Osteocyte (in vitro differentiated cells): ENCODE data around the gene IL1RAPL1. TPM values are rescaled to one million over a fixed set of nuclear protein-coding genes. Genes with fewer than 3 reads are reported as not detected.

Experiments used
- DNase-seq: peaks from one replicate; pipeline ENCODE4 v3.0.0; 2021; ENCODE audit warnings: mixed read lengths; ENCODE audit not compliant: unreplicated experiment; ENCODE audit errors: extremely low spot score
- H3K27ac Mint-ChIP-seq: one replicate; pipeline ENCODE4 v1.8.0; 2021; ENCODE audit warnings: mild to moderate bottlenecking, mixed read lengths; ENCODE audit not compliant: unreplicated experiment
- H3K27me3 Mint-ChIP-seq: one replicate; pipeline ENCODE4 v1.8.0; 2021; ENCODE audit warnings: mixed read lengths; ENCODE audit not compliant: unreplicated experiment
- H3K36me3 Mint-ChIP-seq: one replicate; pipeline ENCODE4 v1.8.0; 2021; ENCODE audit warnings: mixed read lengths; ENCODE audit not compliant: unreplicated experiment
- H3K4me1 Mint-ChIP-seq: one replicate; pipeline ENCODE4 v1.8.0; 2021; ENCODE audit warnings: mixed read lengths; ENCODE audit not compliant: unreplicated experiment
- H3K4me3 Mint-ChIP-seq: one replicate; pipeline ENCODE4 v1.8.0; 2021; ENCODE audit warnings: mild to moderate bottlenecking, moderate library complexity, mixed read lengths; ENCODE audit not compliant: unreplicated experiment
- H3K9me3 Mint-ChIP-seq: one replicate; pipeline ENCODE4 v1.8.0; 2021; ENCODE audit warnings: mixed read lengths; ENCODE audit not compliant: unreplicated experiment
- CTCF ChIP-seq: fragments of 200-600 bp; sonication (generic); IDR thresholded peaks from 2 replicates; pipeline ENCODE4 v1.5.0; 2021; ENCODE audit warnings: antibody characterized with exemption, mild to moderate bottlenecking, moderate library complexity
- total RNA-seq: library from RNA; stranded (reverse); gene quantifications from 2 replicates; pipeline ENCODE4 v1.2.1, GENCODE V29; 2021

The IL1RAPL1 gene
- total RNA-seq, 1 donor from 2014 or later = not detected

- peaks cover 17% of the 10 kb centered on the region for H3K9me3 Mint-ChIP-seq
- DNase-seq = no peak
- TF ChIP-seq CTCF = no peak
- no peak overlapping the region for H3K27ac Mint-ChIP-seq
- no peaks in the 10 kb centered on the region for H3K27me3 Mint-ChIP-seq
- H3K36me3 Mint-ChIP-seq = no peaks in the 10 kb centered on the region
- no peaks in the 10 kb centered on the region for H3K4me1 Mint-ChIP-seq
- H3K4me3 Mint-ChIP-seq = no peak overlapping the region
These were observed 561.3 kb downstream of the IL1RAPL1 start for GRCh38 chrX:29148511-29148910.

- no peak for DNase-seq
- Mint-ChIP-seq H3K9me3 (peaks cover 24% of the 10 kb centered on the region), H3K4me3 (no peak overlapping the region), H3K36me3 (no peaks in the 10 kb centered on the region), H3K27me3 (no peaks in the 10 kb centered on the region), H3K4me1 (no peaks in the 10 kb centered on the region), H3K27ac (no peak overlapping the region)
- TF ChIP-seq CTCF = no peak
These were observed 568.0 kb downstream of the IL1RAPL1 start for GRCh38 chrX:29155286-29155685.

GRCh38 chrX:29172880-29173279 lies 585.6 kb downstream of the IL1RAPL1 start:
- Mint-ChIP-seq H3K4me3 (no peak overlapping the region), H3K9me3 (peaks cover 15% of the 10 kb centered on the region), H3K4me1 (no peaks in the 10 kb centered on the region), H3K36me3 (no peaks in the 10 kb centered on the region), H3K27ac (no peak overlapping the region), H3K27me3 (no peaks in the 10 kb centered on the region)
- DNase-seq = no peak
- TF ChIP-seq CTCF = no peak

GRCh38 chrX:29187264-29187663 lies 600.0 kb downstream of the IL1RAPL1 start:
- H3K27ac Mint-ChIP-seq = no peak overlapping the region
- H3K36me3 Mint-ChIP-seq = no peaks in the 10 kb centered on the region
- DNase-seq = no peak
- H3K9me3 Mint-ChIP-seq = peaks cover 5% of the 10 kb centered on the region
- no peaks in the 10 kb centered on the region for H3K27me3 Mint-ChIP-seq
- no peak for TF ChIP-seq CTCF
- H3K4me1 Mint-ChIP-seq = no peaks in the 10 kb centered on the region
- H3K4me3 Mint-ChIP-seq = no peak overlapping the region

GRCh38 chrX:29196501-29196900 lies 609.3 kb downstream of the IL1RAPL1 start:
- Mint-ChIP-seq H3K27ac (no peak overlapping the region), H3K9me3 (peaks cover 3% of the 10 kb centered on the region), H3K36me3 (no peaks in the 10 kb centered on the region)

More at GRCh38 chrX:29196501-29196900, 609.3 kb downstream of the IL1RAPL1 start:
- TF ChIP-seq CTCF = no peak
- no peak for DNase-seq
- Mint-ChIP-seq H3K4me3 (no peak overlapping the region), H3K27me3 (no peaks in the 10 kb centered on the region), H3K4me1 (no peaks in the 10 kb centered on the region)
